HG03442 (cell line): ENCODE data around the gene TTLL1.
A peak's percentile ranks its signal among the peaks of the same experiment; 100 is the strongest.

ENCODE experiments used
- ATAC-seq: cut with Tn5 transposase; IDR thresholded peaks from one replicate; pipeline ENCODE4 v1.9.1; 2021; ENCODE audit warnings: mild to moderate bottlenecking, moderate library complexity; ENCODE audit not compliant: unreplicated experiment

The TTLL1 gene

DNA sequence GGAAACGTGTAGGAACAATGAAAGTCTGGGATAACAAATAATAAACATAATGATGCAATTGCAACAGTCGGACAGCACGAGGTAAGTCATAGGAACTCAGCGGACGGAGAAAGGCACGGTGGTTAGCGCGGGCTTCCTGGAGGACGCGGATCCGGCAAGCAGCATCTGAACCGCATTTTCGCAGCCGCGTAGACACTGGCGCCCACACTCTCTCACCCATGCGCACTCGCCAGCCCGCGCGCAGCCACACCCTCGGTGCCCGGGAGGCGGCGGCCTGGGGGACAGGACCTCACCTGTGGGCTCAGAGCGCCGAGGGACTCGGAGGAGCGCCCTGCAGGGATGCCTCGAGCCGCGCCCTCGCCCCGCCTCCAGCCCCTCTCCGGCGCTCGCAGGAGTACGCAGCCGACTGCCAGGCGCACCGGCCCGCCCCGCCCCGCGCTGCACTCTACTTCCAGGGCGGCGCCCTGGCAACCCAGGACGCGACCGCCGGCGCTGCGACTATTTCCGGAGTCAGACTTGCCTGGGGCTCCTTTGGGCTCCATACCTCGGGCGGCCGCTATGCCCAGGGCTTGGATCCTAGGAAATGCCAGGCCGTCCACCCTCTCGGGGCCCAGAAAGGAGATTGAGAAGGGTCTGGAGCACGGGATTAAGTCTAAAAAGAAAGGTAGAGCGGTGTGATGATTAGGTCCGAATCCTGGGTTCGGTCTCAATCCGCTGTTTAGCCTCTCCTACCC lies at the start of gene TTLL1:
TTLL1 (minus strand) TSS at position 408 of the 734 bp plus-strand sequence. CDS start 13,805 bp downstream, outside the sequence.
- peak; percentile 71 for ATAC-seq

DNA sequence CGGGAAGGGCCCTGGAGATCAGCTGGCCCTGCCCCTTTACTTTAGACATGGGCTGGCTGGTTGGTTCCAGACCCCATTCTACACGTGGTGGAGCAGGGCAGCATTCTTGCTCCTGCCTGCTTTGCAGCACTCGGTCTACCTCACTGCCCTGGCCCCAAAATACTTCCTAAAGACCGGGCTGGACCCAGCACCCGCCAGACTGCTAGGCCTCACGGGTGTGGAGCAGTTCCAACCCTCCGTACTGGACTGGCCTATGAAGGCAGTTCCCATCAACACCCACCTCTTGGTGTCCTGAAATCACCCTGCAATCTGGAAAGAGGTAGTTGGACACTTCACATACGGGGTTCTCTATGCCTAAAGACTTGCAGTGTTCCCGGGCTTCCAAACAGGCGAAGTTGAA lies 47.6 kb upstream of the TTLL1 start:
- ATAC-seq, result no peak

DNA sequence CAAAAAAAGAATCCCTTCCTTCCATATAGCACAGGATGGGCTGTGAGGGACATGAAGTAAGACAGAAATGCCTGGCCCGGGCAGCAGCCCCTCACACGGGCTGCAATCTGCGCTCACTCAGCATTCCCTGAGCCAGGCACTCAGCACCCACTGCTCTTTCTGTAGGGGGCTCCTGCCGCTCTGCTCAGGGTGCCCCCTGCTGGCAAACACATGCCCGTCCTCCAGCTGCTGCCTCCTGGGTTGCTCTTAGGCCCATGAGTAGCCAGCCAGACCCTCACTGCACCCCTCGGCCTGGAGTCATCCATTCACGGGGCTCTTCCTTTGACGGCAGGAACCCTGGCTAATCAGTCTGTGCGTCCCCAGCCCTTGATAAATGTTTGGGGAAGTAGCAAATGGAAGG lies 47.1 kb upstream of the TTLL1 start:
- no peak for ATAC-seq

DNA sequence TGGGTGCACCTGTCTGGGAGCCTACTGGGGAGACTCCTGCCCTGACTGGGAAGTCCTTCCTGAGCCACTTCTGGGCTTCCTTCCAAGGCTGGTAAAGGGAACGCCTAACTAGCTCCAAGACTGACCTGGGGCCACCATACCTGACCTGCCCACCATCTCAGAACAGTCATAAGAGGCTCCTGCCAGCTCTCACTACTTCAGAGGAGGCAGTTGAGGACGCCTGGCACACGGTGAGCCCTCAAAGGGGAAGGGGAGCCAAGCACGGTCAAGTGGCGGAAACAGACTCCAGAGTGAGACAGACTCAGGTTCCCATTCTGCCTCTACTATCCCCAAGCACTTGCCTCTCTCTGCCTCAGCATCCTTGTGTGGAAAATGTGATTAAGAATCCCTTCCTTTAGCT lies 46.4 kb upstream of the TTLL1 start:
- ATAC-seq, result no peak

DNA sequence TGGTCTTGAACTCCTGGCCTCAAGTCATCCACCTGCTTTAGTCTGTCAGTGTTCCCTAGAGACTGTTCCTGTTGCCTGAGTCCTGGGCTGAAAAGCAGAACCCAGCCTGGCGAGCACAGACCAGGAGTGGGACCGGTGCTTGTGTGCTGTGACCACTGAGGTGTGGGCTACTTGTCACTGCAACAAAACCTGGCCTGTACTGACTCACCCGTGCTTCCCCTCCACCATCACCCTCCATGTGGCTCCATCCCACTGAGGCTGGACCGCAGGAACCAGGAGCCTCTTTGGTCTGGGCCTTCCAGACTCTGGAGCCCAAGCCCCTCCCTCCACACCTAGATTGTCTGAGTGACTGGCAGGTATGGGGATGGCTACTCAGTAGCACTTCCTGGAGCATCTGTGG lies 45.4 kb upstream of the TTLL1 start:
- ATAC-seq, result no peak

DNA sequence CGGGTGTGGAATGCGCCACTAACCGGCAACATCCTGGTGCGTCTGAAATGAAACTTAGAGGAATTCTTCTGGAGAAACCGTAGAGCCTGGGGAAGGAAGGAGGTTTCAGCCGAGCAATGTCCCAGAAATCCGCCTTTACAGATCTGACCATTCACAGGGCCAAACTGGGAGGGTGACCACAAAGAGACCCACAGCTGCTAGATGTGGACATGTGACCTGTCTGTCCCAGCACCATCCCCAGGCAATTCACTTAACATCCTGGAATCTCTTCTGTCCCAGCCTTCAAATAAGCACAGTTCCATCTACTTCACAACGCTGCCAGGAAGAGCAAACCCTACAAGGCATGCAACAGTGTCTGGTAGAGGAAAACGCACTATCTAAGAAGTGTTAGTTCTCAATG lies 44.2 kb upstream of the TTLL1 start:
- no peak for ATAC-seq

DNA sequence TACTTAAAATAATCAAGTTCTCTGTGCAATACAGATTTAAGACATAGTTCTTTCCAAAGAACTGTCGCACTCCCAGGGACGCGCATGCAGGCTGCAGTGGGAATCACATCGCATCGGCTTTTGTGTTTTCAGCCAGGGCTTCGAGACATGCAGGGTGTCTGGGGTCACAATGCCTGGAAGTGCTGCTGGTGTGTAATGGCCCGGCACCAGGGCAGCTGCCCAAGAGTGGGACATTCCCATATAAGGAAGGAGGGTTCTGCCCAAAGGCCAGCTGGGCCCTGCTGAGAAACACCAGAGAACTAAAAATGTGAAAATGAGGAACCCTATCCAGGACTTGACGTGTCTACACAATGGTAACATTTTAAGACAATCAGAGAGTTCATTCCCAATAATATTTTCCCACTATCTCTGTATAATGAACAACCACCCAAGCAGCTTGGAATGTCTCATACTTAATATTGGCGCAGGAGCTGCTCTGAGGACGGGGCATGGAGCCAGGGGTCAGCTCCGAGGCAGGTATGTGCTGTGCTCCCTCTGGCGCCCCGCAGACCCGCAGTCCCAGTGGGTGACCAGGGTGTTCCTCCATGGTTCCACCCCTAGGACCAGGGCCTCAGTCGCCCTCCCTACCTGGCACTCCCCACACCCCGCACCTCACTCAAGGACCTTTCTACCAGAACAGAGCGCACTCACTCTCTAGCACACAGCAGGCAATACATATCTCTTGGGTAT lies 42.7 kb upstream of the TTLL1 start:
- no peak for ATAC-seq

DNA sequence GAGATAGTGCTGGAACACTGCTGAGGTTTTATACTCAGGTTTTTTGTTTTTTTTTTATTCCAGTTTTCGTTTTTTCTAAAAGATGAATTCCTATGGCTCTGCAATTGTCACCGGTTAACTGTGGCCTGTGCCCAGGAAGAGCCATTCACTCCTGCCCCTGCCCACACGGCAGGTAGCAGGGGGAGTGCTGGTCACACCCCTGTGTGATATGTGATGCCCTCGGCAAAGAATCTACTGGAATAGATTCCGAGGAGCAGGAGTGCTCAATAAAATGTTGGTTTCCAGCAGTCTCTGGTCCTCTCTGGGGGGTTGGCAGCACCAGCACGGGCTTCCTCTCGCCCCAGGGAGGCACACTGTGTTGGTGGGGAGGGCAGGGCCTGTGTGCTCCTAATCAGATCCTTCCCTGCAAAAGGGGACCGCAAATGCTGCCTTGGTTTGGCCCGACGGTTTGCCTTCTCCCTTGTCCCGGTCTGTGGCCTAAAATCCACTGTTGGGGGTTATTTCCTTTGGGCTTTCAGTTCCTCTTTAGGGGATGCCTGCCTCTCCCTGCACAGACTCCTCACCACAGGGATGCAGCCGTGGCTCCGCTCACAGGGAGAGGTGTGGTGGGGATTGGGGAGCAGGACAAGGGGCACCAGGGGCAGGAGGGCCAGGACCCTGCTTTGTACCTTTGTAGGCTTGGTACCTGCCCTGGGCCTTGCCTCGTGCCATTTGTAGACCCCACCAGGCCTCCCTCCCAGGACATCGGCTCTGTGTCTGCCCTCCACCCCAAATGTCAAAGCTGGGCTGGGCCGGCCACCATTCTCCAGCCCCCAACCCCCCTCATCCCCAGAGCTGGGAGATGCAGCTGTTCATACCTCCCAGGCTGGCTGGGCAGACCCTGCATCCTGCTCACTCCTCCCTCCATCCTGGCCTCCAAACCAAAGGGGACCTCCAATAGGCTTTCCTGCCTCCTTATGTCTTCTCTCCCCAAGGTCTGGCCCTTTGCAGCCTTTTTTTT lies 40.5 kb upstream of the TTLL1 start:
- no peak for ATAC-seq

DNA sequence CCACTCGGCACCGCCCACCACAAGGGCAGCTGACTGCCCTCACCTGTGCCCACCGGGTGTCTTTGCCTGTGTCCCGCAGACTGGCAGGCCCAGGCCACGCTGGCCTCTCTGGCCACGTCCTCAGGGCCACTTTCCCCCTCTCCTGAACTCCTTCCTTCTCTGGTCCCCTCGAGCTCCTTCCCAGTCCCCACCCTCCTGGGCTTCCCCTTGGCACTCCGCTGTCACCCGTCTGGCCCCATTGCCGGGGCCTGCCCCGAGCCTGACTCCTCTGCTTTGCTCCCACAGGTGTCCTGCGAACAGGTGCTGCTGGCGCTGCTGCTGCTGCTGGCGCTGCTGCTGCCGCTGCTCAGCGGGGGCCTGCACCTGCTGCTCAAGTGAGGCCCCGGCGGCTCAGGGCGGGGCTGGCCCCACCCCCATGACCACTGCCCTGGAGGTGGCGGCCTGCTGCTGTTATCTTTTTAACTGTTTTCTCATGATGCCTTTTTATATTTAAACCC lies 39.8 kb upstream of the TTLL1 start:
- ATAC-seq, result no peak

DNA sequence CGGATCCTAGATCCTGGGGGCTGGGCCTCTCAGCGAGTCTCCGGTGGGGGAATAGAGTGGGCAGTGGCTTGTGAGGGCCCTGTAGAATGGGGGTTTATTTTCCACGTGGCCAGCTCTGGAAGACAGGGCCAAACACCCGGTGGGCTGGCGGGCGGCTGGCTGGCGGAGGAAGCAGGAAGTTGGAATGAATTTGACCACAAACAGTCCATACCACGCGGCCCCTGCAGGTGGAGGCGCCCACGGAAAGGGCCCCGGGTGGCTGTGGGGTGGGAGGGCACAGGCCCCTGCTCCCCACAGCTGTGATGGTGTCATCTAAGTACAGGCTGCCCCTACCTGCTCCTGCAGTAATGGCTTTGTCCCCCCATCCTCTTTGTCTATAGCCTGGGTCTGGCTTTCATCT lies 38.9 kb upstream of the TTLL1 start:
- ATAC-seq, result no peak

DNA sequence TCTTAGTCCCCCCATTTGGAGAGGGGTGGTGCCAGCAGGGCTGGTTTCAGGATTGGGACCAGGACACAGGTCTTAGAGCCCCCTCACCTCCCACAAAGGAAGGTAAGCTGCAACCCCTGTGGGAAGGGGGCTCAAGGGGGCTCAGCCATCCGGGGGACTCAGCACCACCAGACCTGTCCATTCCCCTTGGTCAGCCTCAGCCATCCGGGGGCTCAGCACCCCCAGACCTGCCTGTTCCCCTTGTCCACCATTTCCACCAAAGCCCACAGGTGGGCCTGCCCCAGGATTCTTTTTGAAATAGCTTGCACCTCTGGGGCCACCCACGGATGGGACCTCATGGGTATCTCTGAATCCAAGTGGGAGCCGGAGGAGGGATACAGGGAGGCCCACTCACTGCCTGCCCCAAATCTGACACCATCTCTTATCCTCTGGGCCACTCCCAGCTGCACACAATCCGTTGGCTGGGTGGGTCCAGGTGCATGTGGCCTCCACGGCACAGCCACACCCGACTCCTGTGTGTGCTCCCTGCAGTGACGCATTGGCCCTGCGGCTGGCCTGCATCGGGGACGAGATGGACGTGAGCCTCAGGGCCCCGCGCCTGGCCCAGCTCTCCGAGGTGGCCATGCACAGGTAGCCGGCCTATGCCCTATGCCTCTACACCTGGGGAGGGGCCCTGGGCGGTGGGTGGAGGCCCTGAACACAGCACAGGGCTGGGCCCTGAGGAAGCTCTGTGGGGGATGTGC lies 38.1 kb upstream of the TTLL1 start:
- no peak for ATAC-seq

DNA sequence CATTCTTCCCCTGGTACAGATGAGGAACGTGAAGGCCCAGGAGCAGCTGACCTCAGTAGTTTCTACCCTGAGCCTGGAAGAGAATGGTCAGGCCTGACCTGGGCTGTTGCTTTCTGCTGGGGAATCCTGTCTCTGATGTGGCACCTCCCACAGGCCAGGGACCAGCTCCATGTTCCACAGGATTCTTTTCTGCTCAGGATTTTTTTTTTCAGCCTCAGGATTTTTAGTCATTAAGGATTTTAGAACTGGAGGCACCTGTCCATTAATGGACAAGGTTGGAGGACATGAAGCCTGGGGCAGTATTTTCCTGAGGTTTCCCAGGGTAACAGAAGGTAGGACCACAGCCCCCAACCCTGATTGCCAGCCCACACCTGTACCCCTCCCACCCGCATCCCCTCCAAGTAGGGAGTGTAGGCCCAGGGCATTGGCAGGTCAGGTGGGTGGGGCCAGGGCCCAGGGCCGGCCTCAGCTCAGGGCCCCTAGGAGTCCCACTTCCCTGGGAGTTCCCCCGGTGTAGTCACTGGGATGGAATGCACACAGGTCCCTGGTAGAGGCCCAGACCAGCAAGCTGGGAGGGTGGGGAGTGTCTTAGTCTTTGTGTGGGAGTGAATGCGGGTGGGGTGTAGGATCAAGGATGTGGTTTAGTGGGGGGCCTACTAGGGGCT lies 37.4 kb upstream of the TTLL1 start:
- no peak for ATAC-seq

DNA sequence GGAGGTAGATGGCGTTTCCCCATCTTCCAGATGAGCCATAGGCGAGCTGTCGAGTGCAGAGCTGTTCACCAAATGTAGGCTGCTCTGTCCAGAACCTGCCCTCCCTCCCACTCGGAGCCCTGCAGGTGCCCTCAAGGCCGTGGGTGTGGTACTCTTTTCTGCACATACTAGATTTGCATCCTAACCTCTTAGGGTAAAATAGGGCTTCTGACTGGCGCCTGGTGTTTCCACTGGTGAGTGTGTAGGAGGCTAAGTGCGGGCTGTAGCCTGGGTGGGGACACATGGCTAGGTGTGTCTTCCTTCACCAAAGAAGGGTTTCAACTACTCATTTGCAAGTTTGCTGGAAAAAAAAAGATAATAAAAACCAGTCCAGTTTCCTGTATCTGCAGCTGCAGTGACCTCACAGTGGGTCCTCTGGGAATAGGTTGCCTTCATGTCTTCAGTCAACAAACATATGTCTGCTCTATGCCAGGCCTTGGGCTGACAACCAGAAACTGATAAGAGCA lies 29.8 kb upstream of the TTLL1 start:
- ATAC-seq, result no peak

DNA sequence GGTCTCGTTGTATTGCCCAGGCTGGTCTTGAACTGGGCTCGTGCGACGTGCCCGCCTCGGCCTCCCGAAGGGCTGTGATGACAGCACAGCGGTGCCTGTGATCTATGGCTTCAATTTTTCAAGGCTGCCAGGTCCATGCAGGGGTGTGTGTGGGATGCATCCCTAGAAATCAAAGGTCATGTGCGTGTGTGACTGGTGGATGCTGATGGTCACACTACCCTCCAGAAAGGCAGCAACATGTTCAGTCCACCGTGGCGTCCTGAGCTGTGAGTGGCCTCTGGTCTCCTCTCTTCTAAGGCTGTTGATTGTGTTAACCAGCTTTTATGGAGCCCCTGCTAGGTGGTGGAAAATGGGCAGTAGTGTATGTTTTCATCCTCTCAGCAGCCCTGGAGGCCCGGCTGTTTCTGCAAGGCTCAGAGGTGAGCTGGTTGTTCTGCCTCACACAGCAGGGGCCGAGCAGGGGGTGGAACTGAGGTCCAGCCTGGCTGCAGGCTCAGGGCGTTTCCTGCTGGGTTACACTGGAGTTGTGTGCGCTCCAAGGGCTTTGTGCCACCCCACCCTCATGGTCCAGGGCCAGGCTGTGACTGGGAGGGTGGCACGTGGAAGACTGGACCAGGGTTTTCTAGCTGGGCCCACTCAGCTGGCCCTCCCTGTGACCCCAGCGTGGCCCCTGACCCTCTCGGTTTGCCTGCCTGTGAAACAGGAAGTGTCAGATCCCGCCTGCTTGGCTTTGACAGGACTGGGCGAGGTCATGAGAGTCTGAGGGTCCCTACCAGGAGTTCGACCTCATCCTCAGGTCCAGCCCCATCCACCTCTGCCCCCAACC lies 29.0 kb upstream of the TTLL1 start:
- no peak for ATAC-seq

DNA sequence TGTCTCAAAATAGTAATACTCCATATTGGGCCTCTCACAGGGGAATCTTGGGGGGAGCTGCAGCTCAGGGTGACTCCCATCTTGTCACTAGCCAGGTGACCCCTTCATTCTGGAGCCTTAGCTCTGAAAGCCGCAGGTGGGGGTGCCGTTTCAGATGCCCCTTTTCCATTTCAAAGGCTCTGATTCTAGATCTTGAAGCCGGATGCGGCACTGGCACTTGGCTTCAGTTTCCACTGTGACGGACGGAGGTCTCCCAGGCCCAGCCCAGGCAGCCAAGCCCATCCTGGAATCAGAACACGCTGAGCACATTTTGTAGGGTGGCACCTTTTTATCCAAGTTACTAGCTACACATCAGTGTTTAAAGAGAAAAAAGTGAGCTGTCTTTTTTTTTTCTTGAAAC lies 27.7 kb upstream of the TTLL1 start:
- no peak for ATAC-seq

DNA sequence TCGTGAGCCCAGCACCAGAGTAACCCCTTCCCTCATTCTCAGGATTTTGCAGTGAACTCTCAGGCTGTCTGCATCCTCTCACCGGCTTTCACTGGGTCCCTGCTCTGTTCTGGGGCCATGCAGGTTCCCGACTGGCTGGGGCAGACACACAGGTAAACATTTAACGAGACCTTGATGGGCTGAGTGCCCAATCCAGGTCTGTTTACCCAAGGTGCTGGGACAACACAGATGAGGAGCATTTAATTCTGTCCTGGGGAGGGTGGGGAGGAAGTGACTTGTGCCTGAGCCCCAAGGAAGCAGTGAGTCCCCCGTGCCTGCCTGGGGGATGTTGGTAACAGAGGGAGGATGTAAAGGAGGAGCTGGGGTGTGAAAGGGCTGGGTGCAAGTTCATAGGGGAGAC lies 25.8 kb upstream of the TTLL1 start:
- no peak for ATAC-seq

DNA sequence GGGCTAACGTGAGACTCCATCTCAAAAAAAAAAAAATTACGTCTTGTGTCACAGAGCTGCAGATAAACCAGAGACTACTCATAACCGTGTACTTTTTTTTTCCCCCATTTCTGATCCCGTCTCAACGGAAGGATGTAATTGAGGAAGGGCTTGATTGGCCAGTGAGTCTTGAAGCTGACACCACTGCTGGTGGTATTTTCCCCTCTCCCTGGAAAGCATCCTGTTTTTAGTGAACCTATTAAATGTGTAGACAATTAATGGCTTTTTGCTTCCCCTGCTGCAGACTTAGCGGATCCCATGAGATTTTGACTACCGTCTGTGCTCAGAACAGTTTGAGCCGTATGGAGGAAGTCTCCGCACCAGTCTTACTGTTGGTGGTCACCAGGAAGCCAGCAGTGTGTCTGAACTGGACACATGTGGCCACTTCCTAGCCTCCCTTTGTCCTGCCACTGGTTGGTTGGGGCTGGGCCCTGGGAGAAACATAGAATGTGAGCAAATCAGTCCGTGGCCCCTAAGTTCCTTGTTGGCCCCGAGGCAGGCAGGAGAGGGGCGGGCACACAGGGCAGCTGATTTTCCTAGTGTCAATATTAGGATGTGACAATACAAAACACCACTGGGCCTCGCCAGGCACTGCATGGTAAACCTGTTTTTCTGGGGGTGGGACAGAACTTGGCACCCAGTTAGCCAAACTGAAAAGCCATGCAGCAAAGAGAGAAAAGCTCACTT lies 24.5 kb upstream of the TTLL1 start:
- ATAC-seq, result no peak

DNA sequence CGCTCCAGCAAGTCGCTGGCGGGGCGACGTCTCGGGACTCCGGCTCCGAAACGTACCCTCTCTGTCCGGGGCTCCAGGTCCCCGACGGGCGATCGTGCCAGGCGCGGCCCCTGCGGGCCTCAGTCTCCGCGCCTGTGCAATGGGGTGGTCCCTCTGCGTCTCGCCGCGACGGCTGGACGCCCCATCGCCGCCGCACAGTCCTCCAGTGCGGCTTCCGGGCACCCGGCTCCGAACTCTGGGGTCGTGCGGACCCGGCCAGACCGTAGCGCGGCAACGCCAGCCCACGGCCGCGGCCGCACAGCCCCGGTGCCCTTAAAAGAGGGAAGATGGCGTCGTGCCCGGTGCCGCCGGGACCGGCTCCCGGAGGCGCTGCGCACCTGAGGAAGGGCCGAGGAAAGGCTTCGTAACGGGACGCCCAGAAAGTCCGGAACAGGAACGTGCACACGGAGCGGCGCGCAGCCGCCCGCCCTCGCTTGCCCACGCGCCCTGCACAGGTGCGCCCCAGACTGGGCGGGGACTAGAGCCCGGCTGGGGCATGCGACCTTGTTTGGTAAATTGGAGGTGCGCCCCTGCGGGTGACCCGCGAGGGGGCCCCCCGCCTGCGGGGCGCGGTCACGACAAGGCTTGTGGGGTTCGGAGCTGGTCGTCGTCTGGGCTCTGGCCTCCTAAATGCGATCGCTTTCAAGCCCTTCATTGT lies 21.9 kb upstream of the TTLL1 start:
- ATAC-seq, result no peak
